Retinal pigment epithelial cell (primary cell): ENCODE data around the gene BCL7C.

Experiments
- DNase-seq: peaks from one replicate; pipeline ENCODE4 v3.0.0-alpha.2; 2010; ENCODE audit warnings: low read depth
- H3K4me3 ChIP-seq: 2 replicates; pipeline ENCODE4 v1.5.1; 2011; ENCODE audit warnings: mild to moderate bottlenecking, low read length, control low read depth, moderate library complexity
- CTCF ChIP-seq: conservative IDR thresholded peaks from 2 replicates; pipeline ENCODE4 v1.5.1; 2011; ENCODE audit warnings: low read depth, low read length, control low read depth, inconsistent platforms

The BCL7C gene

DNA sequence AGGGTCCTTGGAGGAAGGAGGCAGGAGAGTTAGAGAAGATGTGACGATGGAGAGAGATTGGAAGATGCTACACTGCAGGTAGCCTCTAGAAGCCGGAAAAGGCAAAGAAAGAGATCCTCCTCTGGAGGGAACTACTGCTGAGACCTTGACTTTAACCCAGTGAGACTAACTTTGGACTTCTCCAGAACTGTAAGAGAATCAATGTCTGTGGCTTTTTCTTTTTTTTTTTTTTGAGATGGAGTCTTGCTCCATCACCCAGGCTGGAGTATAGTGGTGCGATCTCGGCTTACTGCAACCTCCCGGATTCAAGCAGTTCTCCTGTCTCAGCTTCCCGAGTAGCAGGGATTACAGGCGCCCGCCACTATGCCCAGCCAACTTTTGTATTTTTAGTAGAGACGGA lies 8.7 kb downstream of the BCL7C start:
- no peak for DNase-seq
- H3K4me3 ChIP-seq: no peak overlapping the region
- no peak for TF ChIP-seq CTCF

DNA sequence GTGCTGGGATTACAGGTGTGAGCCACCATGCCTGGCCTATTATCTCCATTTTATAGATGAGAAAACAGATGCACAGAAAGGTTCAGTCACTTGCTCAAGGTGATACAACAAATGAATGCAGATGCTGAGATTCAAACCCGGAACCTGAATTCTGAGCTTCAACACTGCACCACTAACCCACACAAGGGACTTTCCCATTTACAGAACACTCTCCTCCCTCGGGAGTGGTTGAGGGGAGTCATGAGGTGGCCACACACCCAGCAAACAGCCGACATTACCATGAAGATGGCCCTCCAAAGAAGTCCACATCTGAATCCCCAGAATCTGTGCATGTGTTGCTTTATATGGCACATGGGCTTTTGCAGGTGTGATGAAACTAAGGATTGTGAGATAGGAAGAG lies 9.1 kb downstream of the BCL7C start:
- TF ChIP-seq CTCF: no peak
- H3K4me3 ChIP-seq: no peak overlapping the region
- DNase-seq: no peak

GRCh38 chr16:30882429-30883310 lies 11.2 kb downstream of the BCL7C start:
- no peak overlapping the region for H3K4me3 ChIP-seq
- no peak for DNase-seq
- no peak for TF ChIP-seq CTCF

GRCh38 chr16:30876867-30877266 lies 17.0 kb downstream of the BCL7C start:
- H3K4me3 ChIP-seq: peak overlapping the region; percentile 81
- TF ChIP-seq CTCF: no peak

DNA sequence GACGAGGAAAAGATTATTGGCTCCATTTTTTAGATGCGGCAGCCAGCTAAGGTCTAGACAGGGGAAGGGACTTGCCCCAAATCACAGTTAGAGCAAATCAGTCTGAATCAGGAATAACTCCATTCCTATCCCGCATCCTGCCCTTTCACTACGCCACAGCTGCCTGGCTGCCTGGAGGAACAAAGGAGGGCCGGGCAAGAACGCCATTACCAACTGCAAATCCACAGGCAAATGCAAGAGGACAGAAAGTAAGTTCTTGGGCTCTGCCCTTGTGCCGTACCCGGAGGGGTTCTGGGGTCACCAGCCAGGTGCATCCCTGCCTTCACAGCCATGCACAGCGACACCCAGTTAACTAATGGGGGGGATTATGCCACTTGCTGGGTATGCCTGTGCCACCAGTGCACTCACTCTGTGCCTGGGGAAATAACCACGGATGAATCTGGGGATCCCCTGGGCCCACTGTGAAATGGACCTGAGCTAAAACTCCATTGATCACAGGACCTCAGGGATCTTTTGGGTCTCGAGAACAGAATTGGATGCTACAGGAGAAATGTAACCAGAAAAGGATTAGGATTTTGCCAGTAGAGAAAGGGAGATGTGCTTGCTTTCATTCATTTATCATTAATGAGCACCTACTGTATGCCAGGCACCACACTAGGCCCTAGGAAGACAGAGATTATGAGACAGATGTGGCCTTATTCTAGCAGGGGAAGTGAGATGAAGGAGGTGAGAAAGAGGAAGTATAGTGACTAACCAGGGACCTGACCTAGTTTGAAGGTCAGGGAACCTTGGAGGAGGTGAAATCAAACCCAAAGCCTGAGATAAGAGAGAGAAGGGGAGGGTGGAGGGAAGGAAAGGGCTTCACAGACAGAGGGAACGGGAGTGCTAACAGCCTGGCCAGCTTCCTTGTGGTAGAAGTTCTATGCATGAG lies 17.7 kb downstream of the BCL7C start:
- peak overlapping the region; percentile 81 for H3K4me3 ChIP-seq
- no peak for TF ChIP-seq CTCF
- DNase-seq: no peak

More at GRCh38 chr16:30876867-30877266, 17.0 kb downstream of the BCL7C start:
- DNase-seq: no peak

DNA sequence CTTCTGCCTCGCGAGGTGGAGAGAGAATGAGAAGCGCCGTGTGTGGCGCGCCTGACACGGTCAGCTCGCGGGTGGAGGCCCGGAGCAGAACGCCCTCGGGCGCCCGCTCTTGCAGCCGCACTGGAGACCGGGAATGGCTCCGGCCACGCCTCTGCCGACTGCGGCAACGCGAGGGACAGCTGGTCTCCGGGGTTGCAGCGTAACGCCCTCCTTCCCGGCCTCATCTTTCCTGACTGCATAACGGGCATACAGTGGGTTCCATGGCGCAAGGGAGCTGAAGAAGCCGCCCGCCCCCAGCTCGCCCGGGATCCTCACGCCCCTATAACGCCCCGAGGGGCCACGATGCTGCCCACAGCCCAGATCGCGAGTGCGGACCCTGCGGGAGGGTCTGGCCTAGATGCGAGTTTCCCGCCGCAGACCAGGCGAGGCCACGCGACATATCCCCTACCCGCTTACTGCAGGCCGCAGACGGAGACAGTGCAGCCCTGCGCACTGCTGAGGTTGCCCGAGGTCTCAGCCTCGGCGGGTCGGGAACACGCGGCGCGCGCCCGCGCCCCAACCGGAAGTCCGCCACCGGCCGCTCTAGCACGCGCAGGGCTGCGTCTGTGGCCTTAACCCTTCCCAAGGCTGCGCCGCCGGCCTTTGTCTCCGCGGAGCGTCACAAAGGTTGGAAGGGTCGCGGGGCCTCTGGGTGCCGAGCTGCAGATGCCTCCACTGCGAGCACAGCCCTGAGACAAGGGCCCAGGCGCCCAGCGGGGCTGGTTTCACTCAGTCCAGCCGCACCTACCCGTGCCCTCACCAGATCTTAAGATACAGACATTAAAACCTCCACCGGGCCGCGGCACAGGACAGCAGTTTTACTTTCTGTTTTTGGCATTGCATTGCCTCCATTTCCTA lies 18.8 kb downstream of the BCL7C start:
- no peak for TF ChIP-seq CTCF
- peak; percentile 64 for DNase-seq
- peak overlapping the region; percentile 81 for H3K4me3 ChIP-seq
